GF-D8 (cell line): ENCODE data around the gene CYTH1.

Experiments
- DNase-seq: peaks from one replicate; lab custom pipeline; 2025; lab: John Stamatoyannopoulos, UW

The CYTH1 gene

GRCh38 chr17:78734793-78735641 is 47.1 kb downstream of the CYTH1 start:
- DNase-seq, result no peak

GRCh38 chr17:78732354-78732753 is 49.7 kb downstream of the CYTH1 start:
- no peak for DNase-seq

- DNase-seq, result no peak
These were observed 50.2 kb downstream of the CYTH1 start for GRCh38 chr17:78731904-78732303.

GRCh38 chr17:78729641-78730040 is 52.4 kb downstream of the CYTH1 start:
- DNase-seq, result no peak

GRCh38 chr17:78728495-78728894 is 53.6 kb downstream of the CYTH1 start:
- DNase-seq, result no peak

GRCh38 chr17:78727476-78728229 is 54.4 kb downstream of the CYTH1 start:
- DNase-seq, result no peak

- no peak for DNase-seq
These were observed 55.0 kb downstream of the CYTH1 start for GRCh38 chr17:78727057-78727456.

DNA sequence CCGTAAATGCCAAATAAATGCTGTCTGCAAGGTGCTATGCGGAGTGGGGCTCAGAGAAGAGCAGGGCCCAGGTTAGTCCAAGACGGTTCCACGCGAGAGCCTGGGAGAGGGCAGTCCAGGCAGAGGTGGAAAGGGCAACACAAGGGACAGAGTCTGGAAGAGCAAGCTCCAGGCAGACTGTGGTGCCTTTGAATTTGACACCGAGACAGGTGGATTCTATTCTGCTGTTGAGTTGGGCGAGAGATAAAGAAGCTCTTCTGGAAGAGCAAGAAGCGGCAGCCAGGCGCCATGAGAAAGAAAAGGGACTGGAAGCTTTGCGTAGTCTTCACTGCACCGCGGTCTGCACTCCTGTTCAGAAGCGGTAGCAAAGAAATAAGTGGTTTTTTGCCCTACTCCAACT is 55.6 kb downstream of the CYTH1 start:
- no peak for DNase-seq

DNA sequence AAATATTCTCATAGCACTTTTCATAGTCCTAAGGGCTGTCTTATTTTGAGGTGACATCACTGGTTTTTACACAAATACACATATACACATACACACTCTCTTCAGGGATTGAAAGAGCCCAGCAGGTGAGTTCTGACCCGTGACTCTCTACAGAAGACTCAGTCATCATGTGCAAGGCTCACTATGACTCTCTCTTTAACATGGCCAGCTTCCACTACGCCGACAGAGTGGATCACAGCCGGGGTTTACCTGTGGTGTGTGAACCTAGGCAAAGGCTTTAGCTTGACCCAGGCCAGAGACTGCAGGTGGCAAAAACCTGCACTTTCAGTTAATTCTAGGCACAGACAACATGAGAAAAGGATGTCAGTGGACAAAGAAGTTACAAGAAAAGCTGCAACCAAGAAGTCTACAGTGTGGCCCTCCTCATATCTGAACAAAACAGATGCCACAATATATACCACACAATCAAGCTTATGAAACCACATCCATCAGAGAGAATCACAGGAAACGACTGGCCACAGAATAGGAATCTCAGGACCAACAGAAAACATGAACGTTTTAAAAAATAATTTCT is 56.5 kb downstream of the CYTH1 start:
- DNase-seq, result no peak

DNA sequence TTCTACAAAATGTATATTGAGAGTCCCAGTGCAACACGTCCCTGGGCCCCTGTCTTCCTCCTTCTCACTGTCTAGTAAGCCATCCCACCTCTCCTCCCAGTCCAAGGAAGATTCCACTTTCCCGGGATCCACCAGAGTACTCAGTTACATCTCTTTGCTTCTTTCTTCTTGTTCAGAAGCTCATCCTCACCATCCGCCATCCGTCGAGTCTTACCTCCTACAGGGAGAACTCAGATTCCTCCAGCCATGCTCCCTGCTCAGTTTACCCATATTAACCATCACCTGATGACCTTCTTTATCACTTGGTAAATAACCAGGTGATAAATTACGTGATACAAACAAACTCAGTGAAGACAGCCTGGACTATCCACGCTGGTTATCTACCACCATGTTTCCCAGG is 57.1 kb downstream of the CYTH1 start:
- no peak for DNase-seq

GRCh38 chr17:78724544-78724943 is 57.5 kb downstream of the CYTH1 start:
- DNase-seq, result no peak

DNA sequence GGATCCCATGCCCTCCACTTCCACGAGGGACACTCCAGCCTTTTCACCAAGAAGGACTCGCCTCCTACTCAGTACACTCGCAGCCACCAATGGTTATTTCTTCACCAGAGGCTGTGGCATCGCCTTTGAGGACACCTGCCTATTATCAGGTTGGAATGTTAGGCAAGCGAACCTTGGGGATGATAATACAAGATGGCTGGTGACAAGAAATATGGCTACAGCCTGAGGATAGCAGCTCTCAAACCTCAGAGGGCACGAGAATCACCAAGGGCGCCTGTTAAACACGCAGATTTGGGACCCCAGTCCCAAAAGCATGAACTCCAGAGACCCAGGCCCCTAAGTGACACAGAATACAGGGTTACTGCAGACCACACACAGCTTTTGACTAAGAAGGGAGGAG is 58.1 kb downstream of the CYTH1 start:
- DNase-seq, result no peak

DNA sequence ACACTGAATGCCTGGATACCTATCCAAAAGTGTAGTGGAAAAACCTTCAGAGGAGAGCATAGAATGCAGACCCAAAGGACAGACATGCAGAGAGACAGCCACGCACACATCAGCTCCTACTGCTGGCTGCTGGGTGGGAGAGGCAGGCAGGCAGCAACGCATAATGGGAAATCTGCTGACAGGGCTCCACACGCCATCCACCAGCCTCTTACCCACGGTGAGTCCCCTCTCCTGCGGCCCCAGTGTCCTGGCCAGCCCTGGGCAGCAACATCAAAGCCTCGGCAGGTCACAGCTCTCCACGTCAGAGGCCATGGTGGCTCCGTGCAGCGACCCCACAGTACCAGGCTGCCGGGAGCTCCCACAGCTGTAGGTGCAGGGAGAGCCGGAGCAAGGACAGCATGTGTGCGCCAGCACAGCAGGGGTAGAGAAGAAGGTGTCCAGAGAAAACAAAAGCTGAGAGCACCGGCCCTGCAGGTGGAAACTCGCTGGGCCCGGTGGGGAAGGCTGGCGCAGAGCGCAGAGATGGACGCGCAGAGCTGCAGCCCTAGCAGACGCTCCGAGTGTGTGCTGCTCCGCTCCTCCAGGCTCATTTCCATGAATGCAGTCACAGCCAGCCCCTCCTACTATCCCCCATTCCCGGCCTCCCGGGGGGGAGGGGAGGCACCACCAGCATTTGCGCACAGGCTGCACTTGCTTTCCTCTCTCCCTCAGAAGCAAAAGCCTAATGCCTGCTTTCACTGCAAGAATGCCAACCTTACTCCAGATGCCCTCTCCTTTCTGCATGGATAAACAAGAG is 58.9 kb downstream of the CYTH1 start:
- no peak for DNase-seq

DNA sequence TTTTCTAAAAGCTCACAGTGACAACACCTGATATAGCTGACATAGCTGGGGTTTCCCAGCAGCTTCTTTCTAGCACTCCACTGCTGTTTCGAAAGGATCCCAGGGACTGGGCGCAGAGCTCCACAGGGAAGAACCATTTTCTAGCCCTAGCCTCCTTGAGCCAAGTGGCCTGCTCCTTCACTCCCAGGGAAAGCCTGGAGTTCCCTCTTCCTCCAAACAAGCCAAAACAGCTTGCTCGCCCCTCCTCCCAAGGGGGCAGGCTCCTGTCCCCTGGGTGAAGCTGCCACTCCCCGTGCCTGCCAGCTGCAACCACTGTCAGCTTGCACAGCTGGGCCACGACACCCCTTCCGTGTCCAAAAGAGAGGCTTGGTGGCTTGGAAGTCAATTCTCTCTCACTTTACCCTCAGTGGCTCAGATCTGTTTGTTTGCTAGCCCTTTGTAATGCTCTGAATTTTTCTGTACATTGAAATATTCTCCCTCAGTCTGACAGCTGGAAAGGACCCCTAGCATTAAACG is 59.8 kb downstream of the CYTH1 start:
- DNase-seq, result no peak

DNA sequence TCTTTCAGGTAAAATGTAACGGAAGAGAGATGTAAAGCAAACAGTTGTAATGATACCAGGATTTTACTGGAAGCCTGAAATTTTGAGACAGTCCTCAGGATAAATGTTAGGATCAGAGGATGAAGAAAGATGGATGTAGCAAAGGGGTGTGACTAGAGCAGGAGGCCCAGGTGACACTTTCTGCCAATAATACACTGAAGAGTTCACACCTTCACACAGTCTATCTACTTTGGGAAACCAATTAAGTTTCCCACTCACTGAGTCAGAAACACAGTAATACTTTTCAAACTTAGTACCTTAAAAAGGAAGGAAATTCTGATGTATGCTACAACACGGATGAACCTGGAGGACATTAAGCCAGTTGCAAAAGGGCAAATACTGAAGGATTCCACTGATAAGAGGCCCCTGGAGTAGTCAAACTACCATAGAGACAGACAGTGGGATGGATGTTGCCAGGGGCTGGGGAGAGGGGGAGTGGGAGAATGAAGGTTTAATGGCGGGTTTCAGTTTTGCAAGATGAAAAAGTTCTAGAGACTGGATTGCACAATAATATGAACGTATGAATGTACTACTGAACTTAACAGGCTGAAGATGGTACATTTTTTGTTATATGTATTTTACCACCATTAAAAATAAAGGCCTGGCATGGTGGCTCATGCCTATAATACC is 62.3 kb downstream of the CYTH1 start:
- no peak for DNase-seq

GRCh38 chr17:78718575-78719208 is 63.4 kb downstream of the CYTH1 start:
- DNase-seq, result no peak

DNA sequence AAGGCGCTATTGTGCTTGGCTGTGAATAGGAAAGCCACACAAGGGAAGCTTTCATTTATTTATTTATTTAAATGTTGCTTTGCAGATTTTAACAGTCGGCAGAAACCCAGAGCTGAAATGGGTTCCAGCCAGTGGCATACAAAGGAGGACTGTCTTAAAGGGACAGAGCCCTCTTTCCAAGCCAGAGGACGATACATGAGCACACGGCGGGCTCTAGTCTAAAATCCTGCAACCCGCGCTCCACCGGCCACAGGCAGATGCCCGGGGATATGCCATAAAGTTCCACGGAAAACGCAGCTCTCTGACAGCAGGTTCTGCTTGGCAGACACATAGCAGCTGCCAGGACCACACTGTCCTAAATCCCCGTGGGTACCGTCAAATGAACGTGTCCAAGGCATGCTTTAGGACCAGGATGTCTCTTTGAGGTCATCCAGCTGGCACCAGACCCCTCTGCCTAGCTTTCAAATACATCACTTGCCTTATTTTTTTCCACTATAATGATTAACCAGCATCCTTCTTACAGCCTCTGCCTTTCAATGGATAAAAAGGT is 64.6 kb downstream of the CYTH1 start:
- DNase-seq, result no peak

- DNase-seq, result no peak
These were observed 65.2 kb downstream of the CYTH1 start for GRCh38 chr17:78716814-78717393.

DNA sequence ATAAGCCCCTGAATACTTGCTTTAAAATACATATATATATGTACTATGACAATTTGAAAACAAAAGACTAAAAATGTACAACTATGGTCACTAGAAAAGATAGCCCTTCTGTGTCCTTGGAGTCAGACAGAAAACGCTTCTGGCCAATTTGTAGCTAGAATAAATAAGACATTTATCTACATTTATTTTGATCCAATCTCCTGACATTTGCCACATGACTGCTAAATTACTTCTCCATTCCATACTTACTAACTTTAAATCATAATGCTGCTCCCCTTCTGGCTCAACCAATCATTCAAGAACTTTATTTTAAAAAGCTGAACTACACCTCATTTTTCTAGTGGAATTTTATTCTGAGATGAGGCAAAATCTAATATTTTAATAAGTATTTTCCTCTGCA is 65.8 kb downstream of the CYTH1 start:
- DNase-seq, result no peak

GRCh38 chr17:78715876-78716275 is 66.2 kb downstream of the CYTH1 start:
- no peak for DNase-seq
